Hair follicular keratinocyte (primary cell): ENCODE measurements around the gene BPGM. TPM values are rescaled to one million over a fixed set of nuclear protein-coding genes. Genes with fewer than 3 reads are reported as not detected.

Experiments
- total RNA-seq: library from RNA; depleted of rRNA; stranded (reverse); fragments of >200 nt; gene quantifications from 2 replicates; pipeline ENCODE4 v1.2.3, GENCODE V29; 2015

BPGM gene
- total RNA-seq: 17.4 and 24.5 TPM in 2 replicates

GRCh38 chr7:134646425-134647305, at the start of gene BPGM:
Gene BPGM, plus strand, starts transcription at chr7:134646853. Its CDS starts 14,655 bp downstream, at chr7:134661508.

Other genes starting within 250 kb of the BPGM start
- gene AKR1B1, start 187.8 kb upstream of the BPGM start, total RNA-seq: 47.8 and 69.2 TPM in 2 replicates
- gene AKR1B10, start 119.3 kb upstream of the BPGM start, total RNA-seq: 0.27 and 0.86 TPM in 2 replicates
- gene AKR1B15, start 97.7 kb upstream of the BPGM start, total RNA-seq: not detected in 2 replicates
- 110 TPM in 2 replicates for gene CALD1, start 132.8 kb downstream of the BPGM start, total RNA-seq